Kidney (tissue), 14 donors: ENCODE data around the gene NATD1. TPM values are rescaled to one million over a fixed set of nuclear protein-coding genes. Genes with fewer than 3 reads are reported as not detected.

Experiments
- DNase-seq, 5 donors: peaks; one replicate each; pipeline ENCODE4 v3.0.0-alpha.2; 2013 to 2020
- FAIRE-seq: peaks from 2 replicates; lab custom pipeline; 2012; peaks lifted over from hg19 to GRCh38; lab: Jason Lieb, UNC
- H3K27ac ChIP-seq, 2 donors: one replicate each; pipeline ENCODE4 v1.7.0; 2013; ENCODE audit warnings: low read depth in 2 of 2, low read length in 2 of 2, inconsistent platforms in 1 of 2
- H3K27me3 ChIP-seq: one replicate; pipeline ENCODE4 v1.7.1; 2013; ENCODE audit warnings: low read length, inconsistent platforms; ENCODE audit not compliant: control insufficient read depth, insufficient read depth
- H3K36me3 ChIP-seq, 3 donors: one replicate each; pipeline versions ENCODE4 v1.7.0 to v1.7.1; 2013; ENCODE audit warnings: low read length in 3 of 3, control low read depth in 1 of 3, inconsistent platforms in 1 of 3; ENCODE audit not compliant: insufficient read depth in 3 of 3, control insufficient read depth in 2 of 3
- H3K4me1 ChIP-seq, 3 donors: one replicate each; pipeline versions ENCODE4 v1.7.0 to v1.7.1; 2013; ENCODE audit warnings: low read length in 3 of 3, inconsistent platforms in 1 of 3, low read depth in 1 of 3; ENCODE audit not compliant: control insufficient read depth in 2 of 3, insufficient read depth in 2 of 3
- H3K4me3 ChIP-seq, 3 donors: one replicate each; pipeline versions ENCODE4 v1.7.0 to v1.8.1; 2013; ENCODE audit warnings: low read length in 3 of 3, control low read depth in 1 of 3, inconsistent platforms in 1 of 3
- H3K9ac ChIP-seq, 3 donors: one replicate each; pipeline versions ENCODE4 v1.7.0 to v1.7.1; 2013; ENCODE audit warnings: low read length in 3 of 3, control low read depth in 1 of 3, inconsistent platforms in 1 of 3
- H3K9me3 ChIP-seq, 3 donors: one replicate each; pipeline versions ENCODE4 v1.7.0 to v1.7.1; 2013; ENCODE audit warnings: low read length in 3 of 3, control low read depth in 1 of 3, inconsistent platforms in 1 of 3; ENCODE audit not compliant: control insufficient read depth in 2 of 3, insufficient read depth in 1 of 3
- CTCF ChIP-seq: IDR thresholded peaks from 3 replicates; pipeline ENCODE4 v1.5.1; 2012; ENCODE audit warnings: mild to moderate bottlenecking, moderate library complexity, borderline replicate concordance; ENCODE audit not compliant: insufficient read depth; ENCODE audit errors: extremely low read depth
- intact Hi-C: fragments of 100-400 bp; cut with DNase I; formaldehyde crosslinking; loops from one replicate; pipeline ENCODE4 v1.11.1; 2022
- polyA plus RNA-seq: library from polyadenylated mRNA; stranded (reverse); fragments of 350-450 nt; fragmentation: Illumina TruSeq; extraction: RNeasy Lipid Tissue Mini Kit (QIAGEN cat#74804); gene quantifications from one replicate; pipeline ENCODE4 v1.2.3, GENCODE V29; 2014; ENCODE audit warnings: low read depth, low replicate concordance; ENCODE audit not compliant: insufficient read depth
- total RNA-seq: library from RNA; stranded (reverse); fragmentation: NEBNext Ultra II Directional; extraction: Animal tissue kit (Norgen Biotek cat#: 25700); gene quantifications from one replicate; pipeline ENCODE4 v1.2.1, GENCODE V29; 2021
- donor health status: control.
- donor health status: control.
- donor health status: control.
- donor health status: control.
- donor health status: control.
- donor health status: DM: yes; HTN: yes; CAD: no.
- donor health status: Normal renal cell carcinoma (clear cell type).

The NATD1 gene
- total and polyA plus RNA-seq, 2 donors from 2014 or later, result 5.0 to 14.2 TPM

GRCh38 chr17:21263376-21263775, 10.2 kb upstream of the NATD1 start:
- no peak for TF ChIP-seq CTCF
- DNase-seq (no peak), FAIRE-seq (no peak)
- no peaks in the 10 kb centered on the region for H3K36me3 ChIP-seq
- H3K4me3 ChIP-seq, result no peak overlapping the region
- H3K9ac ChIP-seq, result no peak overlapping the region
- no peaks in the 10 kb centered on the region for H3K4me1 ChIP-seq
- no peaks in the 10 kb centered on the region for H3K9me3 ChIP-seq
- no peak overlapping the region for H3K27ac ChIP-seq
- intact Hi-C loops, result no loop called here
- H3K27me3 ChIP-seq, result no peaks in the 10 kb centered on the region

DNA sequence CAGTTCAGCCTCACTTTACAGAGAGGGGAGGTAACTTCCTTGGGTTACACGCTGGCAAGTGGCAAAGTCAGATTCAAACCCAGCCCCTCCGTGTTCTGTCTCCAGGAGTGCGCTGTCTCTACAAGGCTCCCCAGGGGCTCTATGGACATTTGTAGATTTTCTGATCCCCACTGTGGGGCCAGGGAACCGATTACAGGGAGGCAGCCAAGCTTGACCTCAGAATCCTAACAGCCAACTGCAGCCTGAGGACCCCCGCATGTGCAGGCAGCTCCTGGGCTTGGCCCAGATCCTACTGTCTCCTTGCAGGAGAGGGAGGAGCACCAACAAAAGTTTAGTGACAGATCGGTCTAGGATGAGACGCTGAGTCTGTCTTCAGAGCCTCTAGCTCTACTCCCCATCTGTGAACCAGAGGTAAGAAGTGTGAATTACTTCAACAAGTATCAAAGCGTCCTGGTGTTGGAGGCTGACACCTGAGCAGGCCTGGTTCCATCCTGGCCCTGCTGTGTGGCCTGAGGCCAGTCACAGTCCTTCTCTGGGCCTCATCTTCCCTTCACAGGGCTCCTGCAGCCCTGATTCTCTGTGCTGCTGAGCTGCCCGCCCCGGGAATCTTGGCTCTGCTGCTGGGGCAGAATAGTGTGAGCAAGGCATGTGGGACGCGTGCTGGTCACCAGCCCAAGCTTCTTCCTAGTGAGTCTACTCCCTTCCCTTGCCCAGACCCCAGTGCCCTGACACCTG, 9.2 kb upstream of the NATD1 start:
- no peak overlapping the region for H3K4me3 ChIP-seq
- no peak for DNase-seq
- no peaks in the 10 kb centered on the region for H3K4me1 ChIP-seq
- no peaks in the 10 kb centered on the region for H3K27me3 ChIP-seq
- H3K27ac ChIP-seq, result no peak overlapping the region
- no peak for TF ChIP-seq CTCF
- H3K36me3 ChIP-seq, result no peaks in the 10 kb centered on the region
- H3K9ac ChIP-seq, result no peak overlapping the region
- no peaks in the 10 kb centered on the region for H3K9me3 ChIP-seq
- FAIRE-seq, result no peak
- intact Hi-C loops, result no loop called here

- intact Hi-C loops, result no loop called here
- H3K9ac ChIP-seq, result no peak overlapping the region
- H3K9me3 ChIP-seq, result no peaks in the 10 kb centered on the region
- no peaks in the 10 kb centered on the region for H3K36me3 ChIP-seq
- FAIRE-seq, result no peak
- no peaks in the 10 kb centered on the region for H3K27me3 ChIP-seq
- peaks cover 2 to 6% (median 5%) of the 10 kb centered on the region in 3 donors for H3K4me1 ChIP-seq
- H3K4me3 ChIP-seq, result no peak overlapping the region
- no peak for TF ChIP-seq CTCF
- H3K27ac ChIP-seq, result no peak overlapping the region
- DNase-seq, result no peak
Measured at GRCh38 chr17:21258593-21258992, 5.4 kb upstream of the NATD1 start.
